SK-N-SH (cell line): Measurements from ENCODE around the gene PDE8A.

Experiments
- FOXM1 ChIP-seq: IDR thresholded peaks from 2 replicates; pipeline ENCODE4 v1.4.0; 2012; ENCODE audit warnings: low read depth, mild to moderate bottlenecking
- GABPA ChIP-seq: IDR thresholded peaks from 2 replicates; pipeline ENCODE4 v1.4.0; 2012; ENCODE audit warnings: low read depth, mild to moderate bottlenecking
- POLR2AphosphoS5 ChIP-seq: IDR thresholded peaks from 2 replicates; pipeline ENCODE4 v1.6.1; 2012; ENCODE audit warnings: low read depth, low read length
- TF ChIP-seq, protein P1 (sequence below): fragments of 200-600 bp; sonication (generic); IDR thresholded peaks from 2 replicates; pipeline ENCODE4 v1.6.1; 2017; ENCODE audit warnings: antibody characterized with exemption, mild to moderate bottlenecking, moderate library complexity

DNA sequence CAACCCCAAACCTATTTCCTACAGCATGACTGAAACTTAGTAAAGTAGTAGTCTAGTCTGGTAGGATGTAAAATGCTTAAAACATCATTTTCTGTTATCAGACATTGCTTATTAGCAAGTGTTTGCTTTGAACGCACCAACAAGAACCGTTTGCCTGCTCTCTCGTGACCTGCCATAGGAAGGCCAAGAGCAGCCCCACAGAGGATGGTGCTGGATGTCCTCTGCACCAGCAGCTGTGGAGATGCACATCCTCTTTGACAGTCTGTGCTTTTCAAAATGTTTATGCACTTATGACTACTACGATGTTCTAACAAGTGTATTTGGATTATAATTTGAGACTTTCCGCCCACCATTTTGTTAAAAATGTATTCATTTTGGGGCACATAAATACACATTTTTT is 59.6 kb downstream of the PDE8A start:
- TF ChIP-seq POLR2AphosphoS5 (no peak), FOXM1 (no peak), GABPA (no peak)
- TF ChIP-seq, protein P1, sequence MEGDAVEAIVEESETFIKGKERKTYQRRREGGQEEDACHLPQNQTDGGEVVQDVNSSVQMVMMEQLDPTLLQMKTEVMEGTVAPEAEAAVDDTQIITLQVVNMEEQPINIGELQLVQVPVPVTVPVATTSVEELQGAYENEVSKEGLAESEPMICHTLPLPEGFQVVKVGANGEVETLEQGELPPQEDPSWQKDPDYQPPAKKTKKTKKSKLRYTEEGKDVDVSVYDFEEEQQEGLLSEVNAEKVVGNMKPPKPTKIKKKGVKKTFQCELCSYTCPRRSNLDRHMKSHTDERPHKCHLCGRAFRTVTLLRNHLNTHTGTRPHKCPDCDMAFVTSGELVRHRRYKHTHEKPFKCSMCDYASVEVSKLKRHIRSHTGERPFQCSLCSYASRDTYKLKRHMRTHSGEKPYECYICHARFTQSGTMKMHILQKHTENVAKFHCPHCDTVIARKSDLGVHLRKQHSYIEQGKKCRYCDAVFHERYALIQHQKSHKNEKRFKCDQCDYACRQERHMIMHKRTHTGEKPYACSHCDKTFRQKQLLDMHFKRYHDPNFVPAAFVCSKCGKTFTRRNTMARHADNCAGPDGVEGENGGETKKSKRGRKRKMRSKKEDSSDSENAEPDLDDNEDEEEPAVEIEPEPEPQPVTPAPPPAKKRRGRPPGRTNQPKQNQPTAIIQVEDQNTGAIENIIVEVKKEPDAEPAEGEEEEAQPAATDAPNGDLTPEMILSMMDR = no peak
